ENCODE results near the gene CHGA. TPM values are rescaled to one million over a fixed set of nuclear protein-coding genes. Genes with fewer than 3 reads are reported as not detected.

Gene CHGA
- total RNA-seq, 1 donor, result not detected

GRCh38 chr14:92948647-92949046 lies 25.7 kb downstream of the CHGA start:
- TF ChIP-seq CTCF (IDR thresholded peaks at IDR 0.05; ENCODE audit: extremely low read depth, low read depth, low read length), result no peak
- Histone ChIP-seq H2AFZ (ENCODE audit: low read length) (no peak overlapping the region), H3K4me1 (ENCODE audit: insufficient read depth, low read length) (no peaks in the 10 kb centered on the region)

GRCh38 chr14:92949496-92950192 lies 26.7 kb downstream of the CHGA start:
- Histone ChIP-seq H3K4me3 (ENCODE audit: insufficient read depth, low read length) (no peak overlapping the region), H4K20me1 (ENCODE audit: insufficient read depth, low read length) (peaks cover 3% of the 10 kb centered on the region), H3K79me2 (ENCODE audit: insufficient read depth, low read length) (no peaks in the 10 kb centered on the region), H2AFZ (ENCODE audit: low read length) (no peak overlapping the region), H3K27me3 (ENCODE audit: insufficient read depth, low read length) (no peaks in the 10 kb centered on the region), H3K4me2 (ENCODE audit: insufficient read depth, low read length) (no peak overlapping the region), H3K36me3 (ENCODE audit: insufficient read depth, low read length) (no peaks in the 10 kb centered on the region), H3K4me1 (ENCODE audit: insufficient read depth, low read length) (no peaks in the 10 kb centered on the region), H3K27ac (ENCODE audit: low read depth, low read length) (no peak overlapping the region), H3K9me3 (ENCODE audit: low read depth, low read length) (no peaks in the 10 kb centered on the region)
- no peak for TF ChIP-seq CTCF (IDR thresholded peaks at IDR 0.05; ENCODE audit: extremely low read depth, low read depth, low read length)
- no peak for DNase-seq (ENCODE audit: insufficient read length, low spot score, missing footprints)

More at GRCh38 chr14:92948647-92949046, 25.7 kb downstream of the CHGA start:
- H4K20me1 ChIP-seq (ENCODE audit: insufficient read depth, low read length), result peaks cover 3% of the 10 kb centered on the region
- no peaks in the 10 kb centered on the region for H3K9me3 ChIP-seq (ENCODE audit: low read depth, low read length)
- no peak overlapping the region for H3K4me3 ChIP-seq (ENCODE audit: insufficient read depth, low read length)
- no peaks in the 10 kb centered on the region for H3K36me3 ChIP-seq (ENCODE audit: insufficient read depth, low read length)
- DNase-seq (ENCODE audit: insufficient read length, low spot score, missing footprints), result no peak
- H3K27me3 ChIP-seq (ENCODE audit: insufficient read depth, low read length), result no peaks in the 10 kb centered on the region
- H3K27ac ChIP-seq (ENCODE audit: low read depth, low read length), result no peak overlapping the region
- H3K4me2 ChIP-seq (ENCODE audit: insufficient read depth, low read length), result no peak overlapping the region
- H3K79me2 ChIP-seq (ENCODE audit: insufficient read depth, low read length), result no peaks in the 10 kb centered on the region

GRCh38 chr14:92950193-92950540 lies 27.2 kb downstream of the CHGA start:
- no peaks in the 10 kb centered on the region for H3K36me3 ChIP-seq (ENCODE audit: insufficient read depth, low read length)
- no peaks in the 10 kb centered on the region for H3K4me1 ChIP-seq (ENCODE audit: insufficient read depth, low read length)
- TF ChIP-seq CTCF (IDR thresholded peaks at IDR 0.05; ENCODE audit: extremely low read depth, low read depth, low read length), result no peak

GRCh38 chr14:92950773-92951172 lies 27.8 kb downstream of the CHGA start:
- H2AFZ ChIP-seq (ENCODE audit: low read length), result no peak overlapping the region
- no peaks in the 10 kb centered on the region for H3K36me3 ChIP-seq (ENCODE audit: insufficient read depth, low read length)
- H3K4me3 ChIP-seq (ENCODE audit: insufficient read depth, low read length), result no peak overlapping the region
- peaks cover 3% of the 10 kb centered on the region for H4K20me1 ChIP-seq (ENCODE audit: insufficient read depth, low read length)
- TF ChIP-seq CTCF (IDR thresholded peaks at IDR 0.05; ENCODE audit: extremely low read depth, low read depth, low read length), result no peak
- H3K27me3 ChIP-seq (ENCODE audit: insufficient read depth, low read length), result no peaks in the 10 kb centered on the region
- H3K79me2 ChIP-seq (ENCODE audit: insufficient read depth, low read length), result no peaks in the 10 kb centered on the region
- no peak for DNase-seq (ENCODE audit: insufficient read length, low spot score, missing footprints)
- H3K27ac ChIP-seq (ENCODE audit: low read depth, low read length), result no peak overlapping the region
- H3K9me3 ChIP-seq (ENCODE audit: low read depth, low read length), result no peaks in the 10 kb centered on the region
- H3K4me2 ChIP-seq (ENCODE audit: insufficient read depth, low read length), result no peak overlapping the region
- no peaks in the 10 kb centered on the region for H3K4me1 ChIP-seq (ENCODE audit: insufficient read depth, low read length)

More at GRCh38 chr14:92950193-92950540, 27.2 kb downstream of the CHGA start:
- Histone ChIP-seq H3K27me3 (ENCODE audit: insufficient read depth, low read length) (no peaks in the 10 kb centered on the region), H2AFZ (ENCODE audit: low read length) (no peak overlapping the region), H4K20me1 (ENCODE audit: insufficient read depth, low read length) (peaks cover 3% of the 10 kb centered on the region), H3K4me2 (ENCODE audit: insufficient read depth, low read length) (no peak overlapping the region), H3K9me3 (ENCODE audit: low read depth, low read length) (no peaks in the 10 kb centered on the region), H3K27ac (ENCODE audit: low read depth, low read length) (no peak overlapping the region), H3K4me3 (ENCODE audit: insufficient read depth, low read length) (no peak overlapping the region), H3K79me2 (ENCODE audit: insufficient read depth, low read length) (no peaks in the 10 kb centered on the region)
- no peak for DNase-seq (ENCODE audit: insufficient read length, low spot score, missing footprints)

Measured in osteoblast (primary cell).